Mononuclear cell (primary cell): ENCODE data around the gene CEBPA. TPM values are rescaled to one million over a fixed set of nuclear protein-coding genes. Genes with fewer than 3 reads are reported as not detected.
"Not testable (repeated sequence)": the region's sequence is repeated elsewhere in the genome, so short reads cannot be mapped to it uniquely, and the experiment has no call there.

Source experiments
- H3K27me3 ChIP-seq: 2 replicates; pipeline ENCODE4 v1.6.0; 2011; ENCODE audit warnings: low read length, control low read depth; ENCODE audit not compliant: insufficient read depth
- H3K4me1 ChIP-seq: 2 replicates; pipeline ENCODE4 v1.5.1; 2011; ENCODE audit warnings: mild to moderate bottlenecking, low read length, control low read depth; ENCODE audit not compliant: insufficient read depth
- H3K4me3 ChIP-seq: 2 replicates; pipeline ENCODE4 v1.5.1; 2011; ENCODE audit warnings: mild to moderate bottlenecking, low read length, moderate library complexity
- H3K9me3 ChIP-seq: 2 replicates; pipeline ENCODE4 v1.5.1; 2011; ENCODE audit warnings: low read depth, mild to moderate bottlenecking, control low read depth, low read length
- total RNA-seq: library from RNA; depleted of rRNA; stranded (reverse); fragments of >200 nt; gene quantifications from one replicate; pipeline ENCODE4 v1.2.3, GENCODE V29; 2012

Gene CEBPA
- total RNA-seq, 1 donor = 19.8 TPM

DNA sequence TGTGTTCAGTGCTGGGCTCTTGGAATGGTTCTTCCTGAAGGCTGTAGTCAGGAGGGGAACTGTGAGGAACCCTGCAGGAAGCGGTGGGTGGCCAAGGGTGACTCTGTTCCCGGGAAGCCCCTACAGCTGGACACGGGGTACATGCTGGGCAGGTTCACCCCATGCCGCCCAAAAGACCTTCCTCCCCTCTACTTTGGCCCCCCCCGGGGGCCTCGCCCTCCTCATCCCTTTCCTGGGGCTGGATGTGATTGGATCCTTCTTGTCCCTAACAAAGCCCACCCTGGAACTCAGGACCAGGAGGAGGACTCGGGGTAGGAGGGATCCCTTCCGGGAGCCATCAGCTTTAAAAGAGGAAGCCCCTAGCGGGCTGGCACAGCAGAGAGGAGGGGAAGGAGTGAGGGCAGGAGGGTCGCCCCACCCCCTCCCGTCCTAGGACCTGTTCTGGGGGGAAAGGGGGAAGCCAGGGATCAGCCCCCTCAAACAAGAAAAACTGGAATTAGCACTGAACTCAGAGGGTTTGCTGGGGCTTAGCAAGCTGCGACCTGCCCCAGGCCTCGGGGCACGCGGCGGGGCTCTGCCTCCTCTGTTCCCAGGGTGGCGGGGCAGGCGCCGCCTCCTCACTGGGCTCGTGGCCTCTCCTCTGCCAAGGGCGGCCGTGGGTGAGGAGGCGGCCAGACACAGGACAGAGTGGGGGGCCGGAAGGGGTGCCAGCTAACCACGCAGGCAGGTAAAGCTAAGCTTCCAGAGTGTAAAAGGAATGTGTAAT, 4.0 kb downstream of the CEBPA start:
- Histone ChIP-seq H3K4me3 (peak overlapping the region; percentile 65), H3K9me3 (no peaks in the 10 kb centered on the region), H3K27me3 (no peaks in the 10 kb centered on the region), H3K4me1 (peaks cover 72% of the 10 kb centered on the region)

DNA sequence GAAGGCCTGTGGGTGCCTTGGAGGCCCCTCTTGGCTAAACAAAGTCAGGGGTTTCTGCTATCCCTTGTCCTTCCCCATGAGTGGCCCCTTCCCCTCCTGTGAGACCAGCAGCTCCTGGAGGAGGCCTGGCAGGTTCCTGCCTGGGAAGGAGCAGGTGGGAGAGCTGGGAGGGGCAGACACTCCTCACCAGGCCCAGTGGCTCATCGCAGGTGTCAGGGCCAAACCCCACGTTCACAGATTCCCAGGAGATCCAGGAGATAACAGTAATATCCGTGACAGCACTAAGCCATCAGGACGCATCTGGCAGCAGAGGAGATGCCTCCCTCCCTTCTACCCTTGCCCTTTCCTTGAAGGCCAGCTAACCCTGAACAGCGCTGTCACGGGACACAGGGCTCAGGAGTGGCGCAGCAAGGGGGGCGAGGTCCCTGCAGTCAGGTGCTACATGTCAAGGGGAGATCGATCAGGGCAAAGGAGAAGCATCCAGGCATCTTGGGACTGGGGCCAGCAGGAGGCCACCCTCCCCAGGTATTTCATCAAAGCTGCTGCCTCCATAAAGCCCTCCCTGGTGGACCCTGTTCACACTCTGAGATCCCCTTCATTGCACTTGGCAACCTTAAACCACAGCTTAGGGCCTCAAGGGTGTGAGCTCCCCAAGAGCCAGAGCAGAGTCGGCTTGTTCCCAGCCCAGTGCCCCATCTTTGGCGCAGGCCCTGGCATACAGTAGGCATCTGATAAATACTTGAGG, 4.8 kb downstream of the CEBPA start:
- peaks cover 78% of the 10 kb centered on the region for H3K4me1 ChIP-seq
- no peaks in the 10 kb centered on the region for H3K9me3 ChIP-seq
- H3K27me3 ChIP-seq = no peaks in the 10 kb centered on the region
- H3K4me3 ChIP-seq = no peak overlapping the region

DNA sequence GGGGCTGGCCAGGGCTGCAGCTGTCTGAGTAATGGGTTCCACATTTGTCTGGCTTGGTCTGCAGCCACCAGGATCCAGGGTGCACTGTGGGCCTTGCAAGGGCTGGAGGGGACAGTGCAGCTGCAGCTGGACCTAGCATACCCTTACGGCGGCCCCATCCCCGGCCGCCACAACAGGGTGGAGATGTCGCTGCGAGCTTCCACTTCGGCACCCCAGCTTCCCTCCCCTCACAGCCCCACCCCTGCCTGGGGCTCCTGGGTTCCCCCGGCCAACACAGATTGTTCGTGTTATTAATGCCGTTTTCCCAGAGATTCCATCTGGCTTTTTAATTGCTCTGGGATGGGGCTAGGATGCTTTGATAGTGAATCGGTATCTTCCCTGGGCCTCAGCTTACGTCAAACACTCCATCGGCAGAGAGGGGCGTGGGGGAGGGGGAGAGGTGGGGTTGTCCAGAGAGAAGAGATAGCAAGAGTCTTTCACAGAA, 5.8 kb downstream of the CEBPA start:
- H3K27me3 ChIP-seq = no peaks in the 10 kb centered on the region

DNA sequence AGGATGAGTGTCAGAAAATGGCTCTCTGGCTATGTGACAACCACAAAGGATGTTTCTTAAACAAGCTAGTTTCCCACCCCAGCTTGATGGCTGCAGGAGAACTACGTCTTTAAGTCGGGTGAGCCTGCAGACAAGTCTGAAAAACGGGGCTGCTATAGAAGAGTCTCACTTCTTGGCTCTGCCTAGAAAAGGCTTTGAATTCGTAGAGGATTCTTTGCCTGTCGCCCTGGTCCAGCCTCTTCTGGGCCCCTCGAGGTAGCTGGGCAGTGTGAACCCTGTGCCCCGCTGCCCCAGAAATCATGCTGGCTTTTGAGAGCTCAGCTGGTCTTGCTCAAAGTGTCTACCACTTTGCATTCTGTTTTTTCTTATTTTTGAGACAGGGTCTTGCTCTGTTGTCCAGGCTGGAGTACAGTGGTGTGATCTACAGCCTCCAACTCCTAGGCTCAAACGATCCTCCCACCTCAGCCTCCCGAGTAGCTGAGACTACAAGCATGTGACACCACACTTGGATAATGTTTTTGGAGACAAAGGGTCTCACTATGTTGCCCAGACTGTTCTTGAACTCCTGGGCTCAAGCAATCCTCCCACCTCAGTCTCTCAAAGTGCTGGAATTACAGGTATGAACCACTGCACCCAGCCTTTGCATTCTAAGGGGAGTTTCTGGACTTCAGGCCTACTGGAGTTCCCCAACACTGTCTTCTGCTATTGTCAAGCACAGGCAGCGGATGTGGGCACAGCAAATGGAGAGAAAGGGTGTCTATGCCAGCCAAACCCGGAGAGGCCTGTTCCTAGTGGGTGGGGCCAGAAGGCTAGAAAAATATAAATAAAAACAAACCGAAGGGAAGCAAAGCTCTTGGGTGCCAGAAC, 6.5 kb downstream of the CEBPA start:
- Histone ChIP-seq H3K27me3 (no peaks in the 10 kb centered on the region), H3K9me3 (no peaks in the 10 kb centered on the region), H3K4me1 (peaks cover 89% of the 10 kb centered on the region), H3K4me3 (no peak overlapping the region)

More for the DNA sequence above, 5.8 kb downstream of the CEBPA start:
- H3K4me1 ChIP-seq = peaks cover 89% of the 10 kb centered on the region
- no peaks in the 10 kb centered on the region for H3K9me3 ChIP-seq
- H3K4me3 ChIP-seq = no peak overlapping the region

DNA sequence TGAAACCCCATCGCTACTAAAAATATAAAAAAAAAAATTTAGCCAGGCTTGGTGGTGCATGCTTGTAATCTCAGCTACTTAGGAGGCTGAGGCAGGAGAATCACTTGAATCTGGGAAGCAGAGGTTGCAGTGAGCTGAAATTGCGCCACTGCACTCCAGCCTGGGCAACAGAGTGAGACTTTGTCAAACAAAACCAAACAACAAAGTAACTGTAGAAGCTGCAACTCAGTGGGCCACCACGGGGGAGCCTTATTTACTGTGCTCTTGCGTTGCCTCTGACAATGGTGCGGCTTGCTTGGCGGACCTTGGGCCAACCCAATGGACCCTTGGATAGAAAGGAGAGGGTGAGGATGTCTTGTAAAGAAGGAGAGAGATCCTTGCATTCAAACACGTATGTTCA, 7.3 kb downstream of the CEBPA start:
- peaks cover 88% of the 10 kb centered on the region for H3K4me1 ChIP-seq
- H3K4me3 ChIP-seq, H3K27me3 ChIP-seq, H3K9me3 ChIP-seq: not testable (repeated sequence)

DNA sequence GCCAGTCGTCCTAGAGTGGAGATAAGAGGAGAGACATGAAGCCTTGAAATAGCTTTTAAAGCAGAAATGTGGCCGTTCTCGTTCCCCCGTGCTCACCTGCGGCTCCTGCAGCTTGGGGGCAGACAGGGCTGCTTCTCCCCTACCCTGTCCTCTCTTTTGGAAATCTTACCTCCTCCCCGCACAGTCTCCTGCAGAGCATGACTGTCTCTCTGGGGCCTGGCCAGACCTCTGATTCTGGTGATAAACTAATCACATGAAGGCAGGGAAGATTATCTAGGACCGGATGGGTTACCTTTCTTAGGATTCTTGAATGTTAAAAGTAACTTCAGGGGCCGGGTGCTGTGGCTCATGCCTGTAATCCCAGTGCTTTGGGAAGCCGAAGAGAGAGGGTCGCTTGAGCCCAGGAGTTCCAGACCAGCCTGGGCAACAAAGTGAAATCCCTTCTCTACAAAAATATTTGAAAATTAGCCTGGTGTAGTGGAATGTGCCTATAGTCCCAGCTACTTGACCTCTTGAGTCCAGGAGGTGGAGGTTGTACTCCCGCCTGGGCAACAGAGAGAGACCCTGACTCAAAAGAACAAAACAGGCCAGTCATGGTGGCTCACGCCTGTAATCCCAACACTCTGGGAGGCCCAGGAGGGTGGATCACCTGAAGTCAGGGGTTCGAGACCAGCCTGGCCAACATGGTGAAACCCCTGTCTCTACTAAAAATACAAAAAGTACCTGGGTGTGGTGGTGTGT, 8.1 kb downstream of the CEBPA start:
- Histone ChIP-seq H3K27me3 (no peaks in the 10 kb centered on the region), H3K9me3 (no peaks in the 10 kb centered on the region), H3K4me3 (no peak overlapping the region)

DNA sequence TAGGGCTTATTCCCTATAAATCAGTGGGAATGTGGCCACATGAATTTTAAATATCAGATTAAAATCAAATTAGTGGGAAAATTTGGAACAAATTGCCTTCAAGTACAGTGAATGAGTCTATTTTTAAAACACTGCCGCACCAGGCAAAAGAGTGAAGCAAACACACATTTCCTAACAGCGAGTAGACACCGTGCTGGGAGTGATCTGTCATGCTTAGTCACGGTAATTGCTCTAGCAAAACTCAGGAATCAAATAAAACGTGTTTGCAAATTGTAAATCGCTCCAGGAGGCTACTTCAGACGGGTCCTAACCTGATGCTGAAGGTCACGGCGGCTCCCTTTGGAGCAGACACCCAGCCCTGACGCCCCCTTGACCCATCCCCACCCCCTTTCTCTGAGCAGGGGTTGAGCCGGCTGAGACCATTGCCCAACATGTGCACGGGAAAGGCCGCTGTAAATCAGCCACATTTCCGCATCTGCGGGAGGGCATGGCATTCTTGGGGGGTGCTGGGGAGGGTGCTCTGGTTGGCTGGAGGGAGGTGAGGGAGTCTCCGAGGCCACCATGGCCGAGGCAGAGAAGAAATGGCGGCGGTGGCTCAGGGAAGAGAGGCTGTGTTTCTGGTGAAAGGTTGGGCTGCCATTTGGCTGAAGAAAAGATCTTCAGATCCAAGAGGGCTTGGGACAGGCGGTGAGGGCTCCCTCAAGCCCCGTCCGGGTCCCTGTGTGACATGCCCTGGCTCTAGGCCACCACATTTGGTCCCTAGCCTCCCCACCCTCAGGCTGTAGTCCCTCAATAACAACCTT, 8.9 kb downstream of the CEBPA start:
- Histone ChIP-seq H3K27me3 (no peaks in the 10 kb centered on the region), H3K4me3 (no peak overlapping the region), H3K4me1 (peaks cover 74% of the 10 kb centered on the region), H3K9me3 (no peaks in the 10 kb centered on the region)

More for the DNA sequence above, 8.1 kb downstream of the CEBPA start:
- H3K4me1 ChIP-seq = peaks cover 80% of the 10 kb centered on the region

DNA sequence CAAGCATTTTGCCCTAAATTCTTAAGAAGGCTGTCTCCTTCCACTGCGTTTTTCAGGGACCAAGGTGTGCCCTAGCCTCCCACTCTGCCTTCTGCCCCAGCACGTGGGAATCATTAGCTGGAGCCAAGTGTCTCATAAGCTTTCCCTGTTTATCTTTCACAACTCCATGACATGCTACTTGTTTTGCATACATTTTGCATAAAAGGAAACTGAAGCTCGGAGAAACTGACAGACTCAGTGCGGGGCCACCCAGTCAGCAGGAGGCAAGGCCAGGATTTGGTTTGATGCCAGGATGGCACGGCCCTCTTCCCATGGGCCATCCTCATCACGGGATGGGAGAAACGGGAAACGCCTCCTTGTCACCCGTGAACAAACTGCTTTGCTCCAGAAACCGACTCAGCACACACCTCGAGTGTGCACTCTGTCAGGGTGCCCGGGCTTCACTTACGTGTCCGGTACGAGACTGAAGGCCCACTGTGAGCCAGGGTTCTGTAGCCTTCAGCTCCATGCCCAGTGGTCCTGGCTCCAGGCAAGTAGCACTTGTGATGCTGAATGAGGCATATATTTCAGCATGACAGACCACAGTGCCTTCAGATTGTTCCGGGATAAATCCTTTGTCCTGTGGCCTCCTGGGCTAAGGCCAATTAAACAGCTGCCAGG, 9.6 kb downstream of the CEBPA start:
- Histone ChIP-seq H3K27me3 (no peaks in the 10 kb centered on the region), H3K9me3 (no peaks in the 10 kb centered on the region), H3K4me1 (peaks cover 74% of the 10 kb centered on the region), H3K4me3 (peak overlapping the region; percentile 14)

DNA sequence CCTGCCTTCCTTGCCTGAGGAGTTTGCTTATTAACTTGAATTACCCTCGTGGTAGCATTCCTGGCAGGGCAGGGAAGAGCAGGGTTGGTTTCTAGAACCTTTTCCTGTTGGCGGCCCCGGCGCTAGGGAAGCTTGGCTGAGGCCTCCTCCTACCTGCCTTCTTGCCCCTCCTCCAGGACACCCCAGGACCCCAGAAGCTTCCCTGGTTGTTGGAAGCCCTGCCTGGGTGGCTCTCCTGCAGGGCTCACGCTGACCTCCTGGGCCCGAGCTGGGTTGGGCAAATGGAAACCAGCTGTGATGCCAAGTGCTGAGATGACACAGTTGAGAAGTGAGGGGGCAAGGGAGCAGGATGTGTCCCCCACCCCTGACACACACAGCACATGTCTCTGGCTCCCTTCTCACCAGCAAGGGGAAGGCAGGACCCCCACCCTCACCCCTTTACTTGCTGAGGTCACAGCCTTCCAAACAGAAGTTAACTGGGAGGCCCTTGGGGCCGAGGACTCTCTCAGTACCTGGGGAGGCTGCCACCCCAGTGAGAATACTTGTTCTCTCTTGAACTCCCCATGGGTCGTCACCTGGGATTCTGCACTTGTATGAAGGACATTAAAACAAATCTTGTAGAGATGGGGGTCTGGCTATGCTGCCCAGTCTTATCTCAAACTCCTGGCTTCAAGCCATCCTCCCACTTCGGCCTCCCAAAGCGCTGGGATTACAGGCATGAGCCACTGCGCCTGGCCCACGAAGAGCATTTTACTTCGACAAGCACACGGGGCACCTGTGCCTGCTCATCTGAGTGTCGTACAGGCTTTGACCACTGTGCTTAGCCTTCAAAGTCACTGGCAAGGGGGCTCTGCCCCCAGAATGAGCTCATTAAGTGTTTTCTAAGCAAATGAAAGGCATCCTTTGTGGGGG, 10.5 kb downstream of the CEBPA start:
- no peaks in the 10 kb centered on the region for H3K9me3 ChIP-seq
- peaks cover 74% of the 10 kb centered on the region for H3K4me1 ChIP-seq
- H3K27me3 ChIP-seq = no peaks in the 10 kb centered on the region
- H3K4me3 ChIP-seq = no peak overlapping the region

DNA sequence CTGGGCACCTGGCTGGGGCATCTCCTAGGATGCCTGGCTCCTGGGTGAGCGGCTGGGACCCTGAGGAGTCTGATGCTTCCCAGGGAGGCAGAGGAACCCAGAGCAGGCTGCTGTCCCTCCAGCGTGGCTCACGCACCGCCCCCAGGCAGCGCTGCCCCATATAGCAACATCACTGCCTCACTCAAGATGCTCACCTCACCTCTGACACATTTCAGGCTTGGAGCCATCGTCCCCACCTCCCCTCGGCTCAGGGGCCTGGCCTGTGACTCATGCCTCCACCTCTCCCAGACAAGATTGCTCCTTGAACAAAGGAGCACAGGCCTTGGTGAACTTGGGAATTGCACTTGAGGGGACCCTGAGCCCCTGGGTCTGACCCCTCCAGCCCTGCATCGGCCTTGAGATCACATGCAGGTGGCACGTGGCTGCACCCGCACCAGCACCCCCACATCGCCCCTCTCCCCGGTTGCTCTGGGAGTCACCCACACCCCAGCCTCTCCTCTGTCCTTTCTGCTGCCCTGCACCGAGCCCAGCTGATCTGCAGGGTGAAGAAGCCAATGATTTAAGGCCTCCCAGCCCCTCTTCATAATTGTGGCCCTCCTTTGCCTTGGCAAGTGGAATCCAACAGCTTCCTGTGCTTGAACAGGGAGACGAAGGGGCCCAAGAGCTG, 11.2 kb downstream of the CEBPA start:
- Histone ChIP-seq H3K9me3 (no peaks in the 10 kb centered on the region), H3K4me1 (peaks cover 76% of the 10 kb centered on the region), H3K4me3 (no peak overlapping the region), H3K27me3 (no peaks in the 10 kb centered on the region)

DNA sequence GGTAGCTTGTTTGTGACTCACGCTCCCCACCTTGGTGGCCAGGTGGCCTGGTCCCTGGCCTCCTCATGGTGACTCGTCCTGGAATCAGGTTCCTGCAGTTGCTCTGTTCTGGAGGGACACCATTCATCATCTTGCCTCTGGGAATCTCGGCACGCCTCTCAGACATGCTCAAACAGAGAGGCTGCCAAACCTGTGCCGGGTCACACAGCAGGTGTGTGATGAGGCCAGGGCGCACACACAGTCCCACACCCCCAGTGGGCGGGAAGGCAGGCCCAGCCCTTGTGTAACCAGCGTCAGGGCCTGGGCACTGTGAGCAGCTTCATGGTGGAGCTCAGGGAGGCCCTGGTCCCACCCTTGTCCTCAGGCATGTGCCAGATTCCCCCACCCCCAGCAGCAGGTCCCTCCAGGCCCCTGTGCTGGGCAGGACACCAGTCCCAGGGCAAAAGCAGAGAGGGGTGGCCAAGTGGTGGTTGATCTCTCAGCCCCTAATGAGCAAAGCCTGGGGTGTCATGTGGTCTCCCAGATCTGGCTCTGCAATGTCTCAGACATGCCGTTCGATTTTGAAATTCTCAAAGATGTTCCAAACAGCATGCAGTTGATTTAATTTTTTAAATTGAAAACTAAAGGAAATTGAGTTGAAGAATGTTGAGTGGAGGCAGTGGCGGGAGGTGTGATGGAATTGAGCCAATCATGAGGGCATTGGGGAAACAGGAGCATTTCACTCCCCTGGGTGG, 12.1 kb downstream of the CEBPA start:
- Histone ChIP-seq H3K27me3 (no peaks in the 10 kb centered on the region), H3K4me1 (peaks cover 76% of the 10 kb centered on the region), H3K9me3 (no peaks in the 10 kb centered on the region), H3K4me3 (no peak overlapping the region)

DNA sequence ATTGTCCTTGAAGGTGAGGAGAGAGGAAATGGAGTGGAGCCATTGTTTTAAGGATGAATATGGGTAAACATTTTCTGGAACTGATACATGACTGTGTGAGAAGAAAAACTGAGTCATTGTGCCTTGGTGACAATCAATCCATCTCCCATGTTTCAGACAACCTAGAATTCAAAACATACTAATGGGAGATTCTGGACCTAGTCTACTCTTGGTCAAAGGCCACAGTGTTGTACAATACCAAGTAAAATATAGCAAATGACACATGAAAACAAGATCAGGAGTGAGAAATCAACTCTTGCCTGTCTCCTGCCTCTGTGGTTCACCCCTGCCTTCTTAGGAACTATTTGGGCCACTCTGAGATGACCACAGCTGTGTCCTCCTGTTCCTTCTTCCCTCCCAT, 13.1 kb downstream of the CEBPA start:
- no peaks in the 10 kb centered on the region for H3K27me3 ChIP-seq
- H3K9me3 ChIP-seq = no peaks in the 10 kb centered on the region
- peaks cover 70% of the 10 kb centered on the region for H3K4me1 ChIP-seq
- H3K4me3 ChIP-seq = no peak overlapping the region
